ENCODE data around the gene AQP1. TPM values are rescaled to one million over a fixed set of nuclear protein-coding genes. Genes with fewer than 3 reads are reported as not detected.

AQP1 gene
- polyA plus RNA-seq, 3 donors, result 0.03 TPM; not detected in 2

- no peaks in the 10 kb centered on the region for H4K20me1 ChIP-seq (ENCODE audit: insufficient read depth, low read length)
- intact Hi-C loops (cut with micrococcal nuclease), result no loop called here
- no peak overlapping the region for H3K27ac ChIP-seq (ENCODE audit: low read depth in 1 of 2, low read length in 2 of 2)
- no peak for TF ChIP-seq CTCF (IDR thresholded peaks at IDR 0.05)
- no peak overlapping the region for H3K4me3 Mint-ChIP-seq
- no peak overlapping the region for H3K9ac ChIP-seq (ENCODE audit: insufficient read depth, low read length, poor library complexity, severe bottlenecking)
- peaks cover 0 to 7% of the 10 kb centered on the region in 2 donors for H3K9me3 ChIP-seq (replicated peaks in 1 of 2; ENCODE audit: control insufficient read depth in 1 of 2, insufficient read depth in 1 of 2, low read length in 2 of 2)
- no peaks in the 10 kb centered on the region for H3K36me3 ChIP-seq (replicated peaks in 1 of 2; ENCODE audit: control insufficient read depth in 1 of 2, insufficient read depth in 2 of 2, low read length in 2 of 2)
- H3K4me2 ChIP-seq (replicated peaks; ENCODE audit: extremely low read depth, low read length, poor library complexity, severe bottlenecking), result no peak overlapping the region
- no peaks in the 10 kb centered on the region for H3K36me3 Mint-ChIP-seq
- H2AFZ ChIP-seq (ENCODE audit: insufficient read depth, low read depth, low read length, poor library complexity, severe bottlenecking), result no peak overlapping the region
- DNase-seq, result no peak
- H3K4me3 ChIP-seq (replicated peaks in 1 of 3; ENCODE audit: low read depth in 2 of 3, low read length in 3 of 3), result no peak overlapping the region
- no CpG with 5 or more reads among the region's 5 CpGs for WGBS (ENCODE audit: insufficient coverage)
- H3K4me1 ChIP-seq (ENCODE audit: control insufficient read depth in 1 of 2, insufficient read depth in 2 of 2, low read length in 2 of 2), result no peaks in the 10 kb centered on the region
- no peaks in the 10 kb centered on the region for H3K4me1 Mint-ChIP-seq
- no peaks in the 10 kb centered on the region for H3K79me2 ChIP-seq (ENCODE audit: insufficient read depth, low read length)
- no peak overlapping the region for H3K27ac Mint-ChIP-seq
- H3K9me3 Mint-ChIP-seq, result peaks cover 3 to 16% (median 6%) of the 10 kb centered on the region in 7 donors
- H3K27me3 ChIP-seq (ENCODE audit: control insufficient read depth in 2 of 2, insufficient read depth in 2 of 2, low read length in 2 of 2), result no peaks in the 10 kb centered on the region
- H3K27me3 Mint-ChIP-seq (ENCODE audit: low read depth in 3 of 3), result peaks cover 0 to 5% (median 0%) of the 10 kb centered on the region in 3 donors
These were observed 14.7 kb downstream of the AQP1 start for GRCh38 chr7:30926313-30926712.

- Histone ChIP-seq H3K36me3 (replicated peaks in 1 of 2; ENCODE audit: control insufficient read depth in 1 of 2, insufficient read depth in 2 of 2, low read length in 2 of 2) (no peaks in the 10 kb centered on the region), H3K27me3 (ENCODE audit: control insufficient read depth in 2 of 2, insufficient read depth in 2 of 2, low read length in 2 of 2) (no peaks in the 10 kb centered on the region), H3K9ac (ENCODE audit: insufficient read depth, low read length, poor library complexity, severe bottlenecking) (no peak overlapping the region), H3K4me3 (replicated peaks in 1 of 3; ENCODE audit: low read depth in 2 of 3, low read length in 3 of 3) (no peak overlapping the region), H2AFZ (ENCODE audit: insufficient read depth, low read depth, low read length, poor library complexity, severe bottlenecking) (no peak overlapping the region), H3K9me3 (replicated peaks in 1 of 2; ENCODE audit: control insufficient read depth in 1 of 2, insufficient read depth in 1 of 2, low read length in 2 of 2) (peaks cover 0 to 7% of the 10 kb centered on the region in 2 donors), H3K79me2 (ENCODE audit: insufficient read depth, low read length) (no peaks in the 10 kb centered on the region), H3K4me1 (ENCODE audit: control insufficient read depth in 1 of 2, insufficient read depth in 2 of 2, low read length in 2 of 2) (no peaks in the 10 kb centered on the region), H4K20me1 (ENCODE audit: insufficient read depth, low read length) (no peaks in the 10 kb centered on the region), H3K27ac (ENCODE audit: low read depth in 1 of 2, low read length in 2 of 2) (no peak overlapping the region), H3K4me2 (replicated peaks; ENCODE audit: extremely low read depth, low read length, poor library complexity, severe bottlenecking) (no peak overlapping the region)
- DNase-seq, result no peak
- intact Hi-C loops (cut with micrococcal nuclease), result no loop called here
- TF ChIP-seq CTCF (IDR thresholded peaks at IDR 0.05), result no peak
- Mint-ChIP-seq H3K36me3 (no peaks in the 10 kb centered on the region), H3K27me3 (ENCODE audit: low read depth in 3 of 3) (peaks cover 0 to 5% (median 2%) of the 10 kb centered on the region in 3 donors), H3K9me3 (peaks cover 3 to 16% (median 6%) of the 10 kb centered on the region in 7 donors), H3K4me3 (no peak overlapping the region), H3K4me1 (no peaks in the 10 kb centered on the region), H3K27ac (no peak overlapping the region)
- 100% methylated on average over 3 of the region's 3 CpGs for WGBS (ENCODE audit: insufficient coverage)
These were observed 15.4 kb downstream of the AQP1 start for GRCh38 chr7:30927040-30927439.

Measured in CD14-positive monocyte (primary cell).